ENCODE measurements around the gene MTHFD1.
A peak's percentile ranks its signal among the peaks of the same experiment; 100 is the strongest.

MTHFD1 gene

GRCh38 chr14:64491637-64492036 is 103.5 kb downstream of the MTHFD1 start:
- DNase-seq (ENCODE audit: low read depth, low spot score) = no peak

GRCh38 chr14:64493455-64493854 is 105.3 kb downstream of the MTHFD1 start:
- DNase-seq (ENCODE audit: low read depth, low spot score) = no peak

GRCh38 chr14:64495252-64495651 is 107.1 kb downstream of the MTHFD1 start:
- no peak for DNase-seq (ENCODE audit: low read depth, low spot score)

- no peak for DNase-seq (ENCODE audit: low read depth, low spot score)
These were observed 108.6 kb downstream of the MTHFD1 start for GRCh38 chr14:64496764-64497163.

- no peak for DNase-seq (ENCODE audit: low read depth, low spot score)
These were observed 111.9 kb downstream of the MTHFD1 start for GRCh38 chr14:64500088-64500487.

DNA sequence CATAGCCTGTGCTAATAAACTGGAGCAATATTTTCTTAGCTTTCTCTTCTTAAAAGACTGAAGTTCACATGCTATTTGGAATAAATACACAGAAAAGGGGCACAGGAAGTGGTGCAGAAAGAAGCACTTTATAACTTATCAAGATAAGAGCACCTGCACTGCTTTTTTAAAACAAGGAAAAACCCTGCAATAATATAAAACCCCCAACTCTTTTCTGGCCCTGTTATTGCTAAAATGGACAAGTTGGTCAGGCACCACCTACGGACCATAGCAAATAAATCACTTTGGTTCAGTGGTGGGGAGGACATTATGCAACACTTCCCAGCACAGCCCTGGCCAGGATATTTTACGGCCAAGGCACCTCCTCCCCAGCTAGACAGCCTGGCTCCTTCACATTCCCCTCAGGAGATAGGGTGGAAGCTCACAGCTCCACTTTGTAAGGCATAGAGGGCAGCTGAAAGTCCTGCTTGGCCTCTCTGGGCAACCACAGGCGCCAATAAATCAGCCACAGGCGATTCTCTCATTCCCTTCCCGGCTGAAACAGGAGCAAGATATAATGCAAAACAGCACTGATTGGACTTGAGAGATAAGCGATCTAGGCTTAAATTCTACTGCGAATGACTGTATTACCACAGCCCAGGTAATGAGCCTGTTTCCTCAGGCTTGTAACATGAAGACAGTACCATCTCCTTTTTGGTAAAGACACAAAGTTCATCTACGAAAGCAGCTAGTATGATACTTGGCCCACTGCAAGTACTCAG is 113.4 kb downstream of the MTHFD1 start:
- DNase-seq (ENCODE audit: low read depth, low spot score) = no peak

- DNase-seq (ENCODE audit: low read depth, low spot score) = no peak
These were observed 114.3 kb downstream of the MTHFD1 start for GRCh38 chr14:64502456-64502855.

DNA sequence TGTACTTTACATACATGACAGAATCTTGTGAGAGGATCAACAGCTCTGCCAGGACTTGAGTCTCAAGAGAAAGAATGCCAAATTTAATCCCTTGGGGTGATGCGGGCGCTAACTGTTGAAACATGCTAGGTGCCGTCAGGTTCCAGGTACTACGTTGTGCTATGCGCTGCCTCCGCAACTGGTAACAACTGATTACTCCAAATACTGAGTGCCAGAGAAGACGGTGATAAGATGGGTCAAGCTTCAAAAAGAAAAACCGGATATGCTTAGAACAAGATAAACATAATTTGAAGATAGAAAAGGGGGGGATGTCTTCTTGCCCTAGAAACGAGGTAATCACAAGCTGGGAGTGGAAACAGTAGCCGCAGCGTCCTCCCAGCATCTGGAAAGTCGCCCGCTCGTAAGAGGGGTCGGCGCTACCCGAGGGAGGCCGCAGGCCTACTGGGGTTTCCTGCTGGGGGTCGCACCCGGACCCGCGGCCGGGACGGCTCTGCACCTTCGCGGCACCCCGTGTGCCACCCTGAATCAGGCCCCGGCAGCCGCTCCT is 114.8 kb downstream of the MTHFD1 start:
- DNase-seq (ENCODE audit: low read depth, low spot score) = no peak

DNA sequence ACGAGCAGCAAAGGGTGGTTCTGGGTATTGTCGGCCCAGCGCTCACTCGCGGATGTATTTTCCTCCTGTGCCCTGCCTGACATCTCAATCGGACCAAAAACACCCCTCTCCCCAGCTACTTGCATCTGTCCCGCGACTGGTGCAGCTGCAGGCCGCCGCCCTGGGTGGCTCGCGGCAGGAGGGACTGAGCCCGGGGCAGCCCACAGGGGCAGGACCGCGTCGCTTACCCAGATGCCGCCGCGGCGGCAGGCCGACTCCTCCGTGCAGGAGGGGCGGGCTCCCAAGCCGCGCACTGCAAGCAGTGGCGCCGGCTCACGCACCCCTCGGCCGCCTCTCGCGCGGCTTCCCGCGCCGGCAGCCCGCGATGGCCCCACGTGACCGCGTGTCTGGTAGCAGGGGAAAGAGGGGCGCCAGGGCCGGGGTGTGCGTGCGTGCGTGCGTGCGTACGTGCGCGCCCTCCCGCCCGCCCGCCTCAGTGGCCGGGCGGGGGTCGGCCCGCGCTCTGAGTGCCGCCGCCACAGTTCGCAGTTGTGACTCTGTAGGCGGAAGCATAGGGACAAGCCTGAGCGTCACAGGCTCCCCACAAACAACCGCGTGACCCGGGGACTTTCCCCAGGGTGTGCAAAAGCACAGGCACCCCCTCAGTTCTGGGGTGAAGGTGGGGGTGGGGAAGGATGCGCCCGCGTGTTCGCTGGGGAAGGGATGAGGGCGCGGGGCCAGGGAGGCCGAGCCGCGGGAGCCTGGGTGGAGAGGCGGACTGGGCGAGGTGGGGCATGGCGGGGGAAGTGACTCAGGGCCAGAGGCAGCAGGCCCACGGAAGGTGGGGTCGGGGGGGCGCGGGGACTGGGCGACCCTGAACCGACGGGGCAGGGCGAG is 115.5 kb downstream of the MTHFD1 start, which contains the start of gene ZBTB25:
TSS of gene ZBTB25 (minus strand) at position 405 of the 876 bp plus-strand sequence. CDS start 13,305 bp downstream, outside the sequence.
- peak; percentile 82 for DNase-seq (ENCODE audit: low read depth, low spot score)

- peak; percentile 86 for DNase-seq (ENCODE audit: low read depth, low spot score)
These were observed 116.2 kb downstream of the MTHFD1 start, which contains the start of gene ZBTB1 for GRCh38 chr14:64504310-64504896. TSS of gene ZBTB1 (plus strand) at chr14:64504770. CDS start at chr14:64521505, 16,735 bp downstream.

DNA sequence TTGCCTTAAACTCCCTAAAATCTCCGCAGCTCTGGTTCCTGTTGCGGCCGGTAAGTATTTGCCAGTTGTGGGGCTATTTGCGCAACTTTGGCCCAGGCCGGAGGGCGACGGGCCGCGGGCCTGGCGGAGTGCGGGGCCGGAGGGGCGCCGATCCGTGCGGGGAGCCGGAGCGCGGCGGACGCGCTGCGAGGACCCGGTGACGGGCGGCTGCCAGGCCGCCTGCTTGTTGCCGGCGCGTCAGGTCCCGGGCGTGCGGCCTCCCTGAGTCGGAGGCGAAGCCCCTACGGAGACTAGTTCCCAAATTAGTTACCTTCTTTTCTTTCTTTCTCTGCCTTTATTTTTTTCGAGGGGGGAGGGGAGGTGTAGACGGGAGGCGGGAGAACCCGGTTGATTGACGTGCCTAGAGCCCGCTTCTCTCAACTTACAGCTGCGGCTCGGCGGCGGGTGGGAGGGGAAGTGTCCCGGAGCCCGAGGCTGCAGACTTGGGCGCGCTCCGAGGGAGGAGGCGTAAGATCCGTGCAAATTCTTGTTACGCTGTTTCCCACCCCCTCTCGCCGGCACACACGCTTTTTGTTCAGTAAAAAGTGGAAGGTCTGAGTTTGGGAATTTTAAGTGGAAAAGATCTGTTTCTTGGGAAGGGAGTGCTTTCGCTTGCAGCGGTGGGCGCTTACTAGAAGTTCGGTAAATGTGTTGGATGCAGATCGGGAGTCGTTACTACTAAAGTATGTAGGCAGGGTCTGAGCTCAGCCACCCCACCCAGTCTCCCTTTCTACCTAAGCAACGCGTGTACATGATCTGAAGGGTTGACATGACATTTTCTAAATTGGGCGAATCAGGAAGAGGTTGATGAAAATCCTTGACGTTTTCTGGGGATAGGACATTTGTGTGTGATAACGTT is 117.0 kb downstream of the MTHFD1 start:
- peak; percentile 54 for DNase-seq (ENCODE audit: low read depth, low spot score)

DNA sequence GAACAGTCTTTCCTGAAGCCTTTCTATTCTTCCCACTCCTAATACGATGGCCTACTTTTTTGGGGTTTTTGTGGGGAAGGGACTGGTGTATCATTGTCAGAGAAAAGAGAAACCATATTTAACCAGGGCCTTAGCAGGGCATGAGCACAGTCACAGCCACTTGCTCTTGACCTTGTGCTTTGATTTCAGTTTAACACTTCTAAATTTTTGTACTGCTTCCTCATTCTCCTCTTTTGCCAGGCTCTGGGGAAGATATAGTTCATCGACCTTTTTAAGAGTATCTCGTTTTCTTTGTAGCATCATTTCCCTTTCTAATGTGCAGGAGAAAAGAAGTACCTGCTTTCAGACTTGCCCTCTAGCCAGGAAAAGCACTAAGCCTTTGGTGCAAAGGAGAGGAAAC is 118.6 kb downstream of the MTHFD1 start:
- DNase-seq (ENCODE audit: low read depth, low spot score) = no peak

GRCh38 chr14:64507376-64508156 is 119.4 kb downstream of the MTHFD1 start:
- no peak for DNase-seq (ENCODE audit: low read depth, low spot score)

DNA sequence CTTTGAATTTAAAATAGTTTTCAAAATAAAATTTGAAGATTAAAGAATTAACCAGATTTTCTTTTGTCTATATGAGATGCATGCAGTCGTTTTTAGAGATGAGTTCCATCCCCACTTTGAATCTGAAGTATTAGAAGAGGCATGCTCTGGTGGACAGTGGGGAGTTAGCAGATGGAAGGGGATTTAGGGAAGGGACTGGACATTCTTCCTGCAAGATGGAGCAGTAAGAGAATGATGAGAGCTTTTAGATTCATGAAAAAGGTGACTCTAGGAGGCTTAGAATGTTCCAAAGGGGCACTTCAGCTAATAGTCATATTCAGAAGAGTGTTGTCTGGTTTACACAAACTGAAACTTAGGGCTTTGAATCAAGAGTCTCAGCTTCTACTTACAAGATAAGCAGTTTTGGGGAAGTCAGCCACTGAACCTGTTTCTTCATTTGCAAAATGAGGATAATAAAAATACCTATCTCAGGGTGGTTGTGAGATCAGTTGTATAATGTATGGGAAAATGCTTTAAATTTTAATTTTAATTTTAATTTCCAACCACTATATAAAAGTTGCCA is 120.1 kb downstream of the MTHFD1 start:
- no peak for DNase-seq (ENCODE audit: low read depth, low spot score)

DNA sequence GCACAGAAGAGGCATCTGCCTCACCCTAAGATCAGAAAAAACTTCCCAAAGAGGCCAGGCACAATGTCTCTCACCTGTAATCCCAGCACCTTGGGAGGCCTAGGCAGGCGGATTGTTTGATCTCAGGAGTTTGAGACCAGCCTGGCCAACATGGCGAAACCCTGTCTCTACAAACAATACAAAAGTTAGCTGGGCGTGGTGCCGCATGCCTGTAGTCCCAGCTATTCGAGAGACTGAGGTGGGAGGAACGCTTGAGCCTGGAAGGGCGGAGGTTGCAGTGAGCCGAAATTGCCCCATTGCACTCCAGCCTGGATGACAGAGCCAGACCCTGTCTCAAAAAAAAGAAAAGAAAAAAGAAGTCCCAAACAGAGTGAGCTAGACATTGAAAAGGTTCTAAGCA is 120.9 kb downstream of the MTHFD1 start:
- no peak for DNase-seq (ENCODE audit: low read depth, low spot score)
